Liver (tissue), 9 donors: Measurements from ENCODE around the gene FAM185A. TPM values are rescaled to one million over a fixed set of nuclear protein-coding genes. Genes with fewer than 3 reads are reported as not detected.

Source experiments
- DNase-seq: peaks from one replicate; pipeline ENCODE4 v3.0.0-alpha.2; 2017; ENCODE audit warnings: low spot score
- H3K27ac ChIP-seq, 2 donors: one replicate each; pipeline ENCODE4 v1.7.0; 2013; ENCODE audit warnings: inconsistent platforms in 2 of 2, low read length in 2 of 2, control low read depth in 1 of 2, low read depth in 1 of 2, mild to moderate bottlenecking in 1 of 2
- H3K27me3 ChIP-seq, 4 donors: one replicate each; pipeline versions ENCODE4 v1.6.1 to v1.7.0; 2013; ENCODE audit warnings: low read length in 3 of 4, inconsistent platforms in 1 of 4, mild to moderate bottlenecking in 1 of 4, moderate library complexity in 1 of 4; ENCODE audit not compliant: control insufficient read depth in 4 of 4, insufficient read depth in 4 of 4
- H3K36me3 ChIP-seq, 4 donors: one replicate each; pipeline versions ENCODE4 v1.6.1 to v1.7.0; 2013; ENCODE audit warnings: low read length in 3 of 4, mild to moderate bottlenecking in 3 of 4, low read depth in 1 of 4, moderate library complexity in 1 of 4; ENCODE audit not compliant: control insufficient read depth in 4 of 4, insufficient read depth in 3 of 4
- H3K4me1 ChIP-seq, 4 donors: one replicate each; pipeline versions ENCODE4 v1.6.1 to v1.7.0; 2013; ENCODE audit warnings: low read length in 3 of 4, mild to moderate bottlenecking in 3 of 4, moderate library complexity in 1 of 4; ENCODE audit not compliant: control insufficient read depth in 4 of 4, insufficient read depth in 4 of 4
- H3K4me3 ChIP-seq, 3 donors: one replicate each; pipeline versions ENCODE4 v1.6.1 to v1.7.0; 2013; ENCODE audit warnings: low read length in 3 of 3, control low read depth in 1 of 3, low read depth in 1 of 3, mild to moderate bottlenecking in 1 of 3
- H3K9ac ChIP-seq, 2 donors: one replicate each; pipeline ENCODE4 v1.7.0; 2013; ENCODE audit warnings: low read length in 2 of 2, mild to moderate bottlenecking in 2 of 2, moderate library complexity in 2 of 2, control low read depth in 1 of 2, low read depth in 1 of 2
- H3K9me3 ChIP-seq, 4 donors: one replicate each; pipeline versions ENCODE4 v1.6.1 to v1.7.0; 2013; ENCODE audit warnings: low read length in 3 of 4; ENCODE audit not compliant: control insufficient read depth in 4 of 4
- ATF3 ChIP-seq: IDR thresholded peaks from 2 replicates; pipeline ENCODE4 v1.6.1; 2016; ENCODE audit warnings: antibody characterized with exemption
- EGR1 ChIP-seq, 2 donors: IDR thresholded peaks; 2 replicates each; pipeline ENCODE4 v1.6.1; 2016 to 2018; ENCODE audit warnings: antibody characterized with exemption in 2 of 2, low read depth in 2 of 2
- FOXA1 ChIP-seq: IDR thresholded peaks from 2 replicates; pipeline ENCODE4 v1.6.1; 2016; ENCODE audit warnings: antibody characterized with exemption
- FOXA2 ChIP-seq: IDR thresholded peaks from 2 replicates; pipeline ENCODE4 v1.6.1; 2016; ENCODE audit warnings: antibody characterized with exemption
- GABPA ChIP-seq, 2 donors: IDR thresholded peaks in 1 of 2; conservative IDR thresholded peaks in 1 of 2; 2 replicates each; pipeline ENCODE4 v1.6.1; 2016; ENCODE audit warnings: antibody characterized with exemption in 2 of 2, mild to moderate bottlenecking in 1 of 2, moderate library complexity in 1 of 2
- HNF4A ChIP-seq, 2 donors: conservative IDR thresholded peaks; 2 replicates each; pipeline ENCODE4 v1.6.1; 2016; ENCODE audit warnings: antibody characterized with exemption in 2 of 2, mild to moderate bottlenecking in 2 of 2
- HNF4G ChIP-seq: IDR thresholded peaks from 2 replicates; pipeline ENCODE4 v1.6.1; 2016; ENCODE audit warnings: antibody characterized with exemption
- JUND ChIP-seq, 2 donors: IDR thresholded peaks; 2 replicates each; pipeline ENCODE4 v1.6.1; 2016; ENCODE audit warnings: antibody characterized with exemption in 2 of 2
- NR2F2 ChIP-seq: IDR thresholded peaks from 2 replicates; pipeline ENCODE4 v1.6.1; 2016; ENCODE audit warnings: antibody characterized with exemption
- RAD21 ChIP-seq, 2 donors: IDR thresholded peaks; 2 replicates each; pipeline ENCODE4 v1.6.1; 2016; ENCODE audit warnings: antibody characterized with exemption in 2 of 2, mild to moderate bottlenecking in 2 of 2
- SP1 ChIP-seq: IDR thresholded peaks from 2 replicates; pipeline ENCODE4 v1.6.1; 2018; ENCODE audit warnings: antibody characterized with exemption, mild to moderate bottlenecking
- TAF1 ChIP-seq: conservative IDR thresholded peaks from 2 replicates; pipeline ENCODE4 v1.6.1; 2016; ENCODE audit warnings: antibody characterized with exemption, mild to moderate bottlenecking
- YY1 ChIP-seq: IDR thresholded peaks from 2 replicates; pipeline ENCODE4 v1.6.1; 2016; ENCODE audit warnings: antibody characterized with exemption, mild to moderate bottlenecking
- ZBTB33 ChIP-seq: IDR thresholded peaks from 2 replicates; pipeline ENCODE4 v1.6.1; 2016; ENCODE audit warnings: antibody characterized with exemption
- WGBS: extraction: QIAGEN DNeasy Blood & Tissue Kit; methylation state at CpG from one replicate; pipeline ENCODE4 v1.1.7; 2013; 5-methylcytosine and 5-hydroxymethylcytosine counted together
- polyA plus RNA-seq, 2 donors: library from polyadenylated mRNA; stranded (reverse) in 1 of 2; unstranded in 1 of 2; fragments of 200-250 nt in 1 of 2; fragments of >200 nt in 1 of 2; fragmentation: Nextera tagmentation in 1 of 2; extraction: Ambion mirVana in 1 of 2; gene quantifications; one replicate each; pipeline versions ENCODE4 v1.2.1 to v1.2.3, GENCODE V29; 2013 to 2015
- total RNA-seq, 2 donors: library from RNA; depleted of rRNA; stranded (reverse); fragments of >200 nt; gene quantifications; one replicate each; pipeline ENCODE4 v1.2.3, GENCODE V29; 2014
- TF ChIP-seq, protein P1 (sequence below): fragments of 150-350 bp; IDR thresholded peaks from 2 replicates; pipeline ENCODE4 v1.5.1; 2017; ENCODE audit warnings: improper control_type of control experiment, low read depth, low read length; ENCODE audit not compliant: missing input control
- donor health status: healthy.
- donor health status: healthy.
- donor health status: healthy.
- donor health status: healthy.
- donor health status: healthy.

The FAM185A gene
- total and polyA plus RNA-seq, 4 donors: 6.3 to 20.7 (median 7.3) TPM

- Histone ChIP-seq H3K27me3 (no peaks in the 10 kb centered on the region), H3K4me1 (no peaks in the 10 kb centered on the region), H3K36me3 (no peaks in the 10 kb centered on the region), H3K4me3 (no peak overlapping the region), H3K27ac (no peak overlapping the region), H3K9me3 (no peaks in the 10 kb centered on the region), H3K9ac (no peak overlapping the region)
- TF ChIP-seq JUND (IDR thresholded peaks at IDR 0.05): no peak
- TF ChIP-seq EGR1 (IDR thresholded peaks at IDR 0.05; ENCODE audit: low read depth in 2 of 2): no peak
- TF ChIP-seq ATF3: no peak
- no peak for TF ChIP-seq YY1
- TF ChIP-seq HNF4A (conservative IDR thresholded peaks at IDR 0.05): no peak
- no peak for TF ChIP-seq RAD21 (IDR thresholded peaks at IDR 0.05)
- TF ChIP-seq FOXA2: no peak
- TF ChIP-seq GABPA (IDR thresholded peaks at IDR 0.05 in 1 of 2, conservative IDR thresholded peaks at IDR 0.05 in 1 of 2): no peak
- no peak for TF ChIP-seq ZBTB33
- TF ChIP-seq HNF4G: no peak
- no peak for TF ChIP-seq NR2F2
- no peak for TF ChIP-seq TAF1
- TF ChIP-seq, protein P1, sequence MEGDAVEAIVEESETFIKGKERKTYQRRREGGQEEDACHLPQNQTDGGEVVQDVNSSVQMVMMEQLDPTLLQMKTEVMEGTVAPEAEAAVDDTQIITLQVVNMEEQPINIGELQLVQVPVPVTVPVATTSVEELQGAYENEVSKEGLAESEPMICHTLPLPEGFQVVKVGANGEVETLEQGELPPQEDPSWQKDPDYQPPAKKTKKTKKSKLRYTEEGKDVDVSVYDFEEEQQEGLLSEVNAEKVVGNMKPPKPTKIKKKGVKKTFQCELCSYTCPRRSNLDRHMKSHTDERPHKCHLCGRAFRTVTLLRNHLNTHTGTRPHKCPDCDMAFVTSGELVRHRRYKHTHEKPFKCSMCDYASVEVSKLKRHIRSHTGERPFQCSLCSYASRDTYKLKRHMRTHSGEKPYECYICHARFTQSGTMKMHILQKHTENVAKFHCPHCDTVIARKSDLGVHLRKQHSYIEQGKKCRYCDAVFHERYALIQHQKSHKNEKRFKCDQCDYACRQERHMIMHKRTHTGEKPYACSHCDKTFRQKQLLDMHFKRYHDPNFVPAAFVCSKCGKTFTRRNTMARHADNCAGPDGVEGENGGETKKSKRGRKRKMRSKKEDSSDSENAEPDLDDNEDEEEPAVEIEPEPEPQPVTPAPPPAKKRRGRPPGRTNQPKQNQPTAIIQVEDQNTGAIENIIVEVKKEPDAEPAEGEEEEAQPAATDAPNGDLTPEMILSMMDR: no peak
- TF ChIP-seq SP1: no peak
- no peak for DNase-seq
- whole genome bisulfite sequencing: 98% methylated on average over 2 of the region's 2 CpGs
Measured at GRCh38 chr7:102845346-102845745, 96.5 kb downstream of the FAM185A start.

- Histone ChIP-seq H3K27me3 (no peaks in the 10 kb centered on the region), H3K9ac (no peak overlapping the region), H3K9me3 (no peaks in the 10 kb centered on the region), H3K36me3 (no peaks in the 10 kb centered on the region), H3K27ac (no peak overlapping the region), H3K4me1 (no peaks in the 10 kb centered on the region), H3K4me3 (no peak overlapping the region)
- TF ChIP-seq, protein P1: no peak
- no peak for TF ChIP-seq FOXA1
- no peak for TF ChIP-seq YY1
- TF ChIP-seq HNF4A (conservative IDR thresholded peaks at IDR 0.05): no peak
- TF ChIP-seq JUND (IDR thresholded peaks at IDR 0.05): no peak
- 91% methylated on average over 5 of the region's 5 CpGs for WGBS
- DNase-seq: no peak
Measured at GRCh38 chr7:102849079-102849478, 100.3 kb downstream of the FAM185A start.
